Endothelial cell of umbilical vein (primary cell): ENCODE results near the gene C1orf35. TPM values are rescaled to one million over a fixed set of nuclear protein-coding genes. Genes with fewer than 3 reads are reported as not detected.

Experiments used
- BruUV-seq: library from RNA; stranded (reverse); fragments of 400-500 nt; replicated peaks from 2 replicates; lab custom pipeline; 2021; lab: Mats Ljungman, UMichigan
- CTCF ChIA-PET: fragments of 300-600, 350-600 bp; sonication (Branson Sonifier 250); formaldehyde crosslinking; loops from one replicate; lab custom pipeline; 2021; ENCODE audit warnings: antibody characterized with exemption, inconsistent platforms; lab: Charles Lee
- POLR2A ChIA-PET: fragments of 300-600, 350-600 bp; sonication (Branson Sonifier 250); formaldehyde crosslinking; loops from one replicate; lab custom pipeline; 2021; ENCODE audit warnings: antibody characterized with exemption, inconsistent platforms; lab: Charles Lee
- DNase-seq: peaks from one replicate; pipeline ENCODE4 v3.0.0-alpha.2; 2011; ENCODE audit warnings: low read depth, low spot score
- FAIRE-seq: peaks from 2 replicates; lab custom pipeline; 2011; peaks lifted over from hg19 to GRCh38; lab: Jason Lieb, UNC
- H2AFZ ChIP-seq: 2 replicates; pipeline ENCODE4 v1.6.0; 2012; ENCODE audit warnings: low read depth, low read length, control low read depth, inconsistent platforms
- H3K27ac ChIP-seq: 2 replicates; pipeline ENCODE4 v1.5.1; 2011; ENCODE audit warnings: low read depth, mild to moderate bottlenecking, control low read depth, low read length, moderate library complexity; ENCODE audit not compliant: insufficient read depth
- H3K27me3 ChIP-seq, 2 experiments: 2 replicates each; pipeline versions ENCODE4 v1.6.0 to v1.6.1; 2011; ENCODE audit warnings: low read length in 2 of 2, mixed read lengths in 1 of 2; ENCODE audit not compliant: control insufficient read depth in 2 of 2, insufficient read depth in 2 of 2
- H3K36me3 ChIP-seq, 2 experiments: 2 replicates in 1 of 2; 3 replicates in 1 of 2; pipeline ENCODE4 v1.5.1; 2011; ENCODE audit warnings: low read length in 2 of 2, mild to moderate bottlenecking in 1 of 2, moderate library complexity in 1 of 2; ENCODE audit not compliant: control insufficient read depth in 2 of 2, insufficient read depth in 2 of 2; ENCODE audit errors: extremely low read depth in 1 of 2
- H3K4me1 ChIP-seq: 3 replicates; pipeline ENCODE4 v1.5.1; 2011; ENCODE audit warnings: mild to moderate bottlenecking, low read length; ENCODE audit not compliant: control insufficient read depth, insufficient read depth; ENCODE audit errors: extremely low read depth
- H3K4me2 ChIP-seq: 2 replicates; pipeline ENCODE4 v1.6.1; 2011; ENCODE audit warnings: low read length, control low read depth, mixed read lengths; ENCODE audit not compliant: insufficient read depth
- H3K4me3 ChIP-seq, 3 experiments: fragments of 200-600 bp in 1 of 3; sonication (generic), shearing (Covaris generic) in 1 of 3; replicated peaks in 1 of 3; 2 replicates each; pipeline ENCODE4 v1.5.1; 2011 to 2016; ENCODE audit warnings: control low read depth in 3 of 3, low read length in 3 of 3, mild to moderate bottlenecking in 2 of 3, inconsistent platforms in 1 of 3, low read depth in 1 of 3, moderate library complexity in 1 of 3; ENCODE audit not compliant: insufficient read depth in 1 of 3
- H3K79me2 ChIP-seq: 2 replicates; pipeline ENCODE4 v1.6.0; 2012; ENCODE audit warnings: low read length, inconsistent platforms; ENCODE audit not compliant: control insufficient read depth, insufficient read depth
- H3K9ac ChIP-seq: replicated peaks from 2 replicates; pipeline ENCODE3; 2011; ENCODE audit warnings: low read length, control low read depth; ENCODE audit not compliant: insufficient read depth; ENCODE audit errors: extremely low read depth
- H3K9me1 ChIP-seq: replicated peaks from 3 replicates; pipeline ENCODE4 v1.6.0; 2011; ENCODE audit warnings: mild to moderate bottlenecking, low read length; ENCODE audit not compliant: control insufficient read depth, insufficient read depth; ENCODE audit errors: extremely low read depth
- H3K9me3 ChIP-seq: replicated peaks from 2 replicates; pipeline ENCODE4 v1.5.1; 2012; ENCODE audit warnings: low read length, inconsistent platforms; ENCODE audit not compliant: control insufficient read depth, insufficient read depth
- H4K20me1 ChIP-seq: replicated peaks from 2 replicates; pipeline ENCODE3; 2011; ENCODE audit warnings: mild to moderate bottlenecking, low read length; ENCODE audit not compliant: control insufficient read depth, insufficient read depth; ENCODE audit errors: extremely low read depth
- MYC ChIP-seq: IDR thresholded peaks from one replicate; pipeline ENCODE4 v1.6.1; 2011; ENCODE audit warnings: mild to moderate bottlenecking, low read depth, low read length
- POLR2AphosphoS5 ChIP-seq: IDR thresholded peaks from 2 replicates; pipeline ENCODE4 v1.6.1; 2012; ENCODE audit warnings: low read depth, mild to moderate bottlenecking, control low read depth, low read length, moderate library complexity; ENCODE audit not compliant: insufficient read depth
- dilution Hi-C: fragments of 300-500 bp; cut with MboI; formaldehyde crosslinking; loops from one replicate; pipeline ENCODE4 v1.15.0; 2019; ENCODE audit warnings: low sequenced_read_pairs; ENCODE audit not compliant: extremely low pct_ligation_motif_present
- intact Hi-C: fragments of 100-400 bp; cut with micrococcal nuclease; formaldehyde crosslinking; loops from one replicate; pipeline ENCODE4 v1.10.0; 2022
- polyA plus RNA-seq, 4 experiments: library from polyadenylated mRNA; depleted of rRNA in 3 of 4; stranded (reverse) in 3 of 4; unstranded in 1 of 4; fragments of >200 nt; gene quantifications; 2 replicates each; pipeline versions ENCODE4 v1.2.1 to v1.2.3, GENCODE V29; 2011 to 2012; ENCODE audit warnings: missing spikeins in 1 of 4
- total RNA-seq: library from RNA; stranded (reverse); gene quantifications from 2 replicates; pipeline ENCODE4 v1.2.3, GENCODE V29; 2021
- TF ChIP-seq, protein P1 (sequence below), 2 donors: IDR thresholded peaks; 1 replicate in 1 of 2; 2 replicates in 1 of 2; pipeline ENCODE4 v1.5.1; 2011; ENCODE audit warnings: low read length in 2 of 2, mild to moderate bottlenecking in 2 of 2, moderate library complexity in 2 of 2, control low read depth in 1 of 2, inconsistent platforms in 1 of 2, low read depth in 1 of 2; ENCODE audit not compliant: insufficient read depth in 1 of 2; ENCODE audit errors: extremely low read depth in 1 of 2
- TF ChIP-seq, protein P2 (sequence below): IDR thresholded peaks from 2 replicates; pipeline ENCODE4 v1.6.1; 2011; ENCODE audit not compliant: insufficient read depth, insufficient read length

C1orf35 gene
- total and polyA plus RNA-seq, 2 donors (not counting 3 experiments of a cell fraction or from before 2014, with no cell fraction given) = 19.9 to 21.7 TPM

DNA sequence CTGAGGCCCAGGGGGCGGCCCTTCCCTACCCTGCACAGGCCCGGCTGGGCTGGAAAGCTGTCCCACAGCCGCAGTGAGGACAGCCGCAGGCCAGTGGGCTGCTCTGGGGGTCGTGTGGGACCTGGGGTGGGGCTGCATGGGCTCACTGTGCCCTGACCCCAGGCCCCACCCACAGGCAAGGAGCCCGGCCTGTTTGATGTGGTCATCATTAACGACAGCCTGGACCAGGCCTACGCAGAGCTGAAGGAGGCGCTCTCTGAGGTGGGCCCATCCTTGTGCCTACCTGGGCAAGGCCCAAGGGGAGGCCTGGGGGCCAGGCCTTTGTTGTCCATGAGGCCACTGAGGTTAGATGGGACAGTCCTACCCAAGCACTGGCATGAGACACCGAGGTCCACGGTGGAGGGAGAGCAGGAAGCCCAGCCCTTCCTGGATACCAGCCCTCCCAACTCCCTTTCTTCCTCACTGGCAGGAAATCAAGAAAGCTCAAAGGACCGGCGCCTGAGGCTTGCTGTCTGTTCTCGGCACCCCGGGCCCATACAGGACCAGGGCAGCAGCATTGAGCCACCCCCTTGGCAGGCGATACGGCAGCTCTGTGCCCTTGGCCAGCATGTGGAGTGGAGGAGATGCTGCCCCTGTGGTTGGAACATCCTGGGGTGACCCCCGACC, 45.2 kb upstream of the C1orf35 start:
- Histone ChIP-seq H3K9ac (no peak overlapping the region), H3K36me3 (peaks cover 0 to 16% of the 10 kb centered on the region in 2 experiments), H4K20me1 (no peaks in the 10 kb centered on the region), H2AFZ (no peak overlapping the region), H3K79me2 (peaks cover 39% of the 10 kb centered on the region), H3K4me1 (peaks cover 16% of the 10 kb centered on the region), H3K27me3 (no peaks in the 10 kb centered on the region), H3K27ac (peak overlapping the region; percentile 38), H3K4me2 (peak overlapping the region; percentile 14), H3K9me3 (no peaks in the 10 kb centered on the region), H3K4me3 (no peak overlapping the region), H3K9me1 (no peaks in the 10 kb centered on the region)
- intact Hi-C loops = loop anchor here (1.0 kb wide), 2 partner anchors 8 to 14 kb away; partner anchors contain the start of gene GUK1
- peak; percentile 91 for FAIRE-seq
- BruUV-seq = no TSS peak
- POLR2A ChIA-PET = interaction anchor here (1.0 to 1.3 kb wide), 2 partner anchors 8 to 17 kb away, joined by 3 to 6 read pairs; partner anchors contain the start of gene IBA57
- dilution Hi-C loops = no loop called here
- peak; percentile 20 for DNase-seq
- TF ChIP-seq, protein P1, sequence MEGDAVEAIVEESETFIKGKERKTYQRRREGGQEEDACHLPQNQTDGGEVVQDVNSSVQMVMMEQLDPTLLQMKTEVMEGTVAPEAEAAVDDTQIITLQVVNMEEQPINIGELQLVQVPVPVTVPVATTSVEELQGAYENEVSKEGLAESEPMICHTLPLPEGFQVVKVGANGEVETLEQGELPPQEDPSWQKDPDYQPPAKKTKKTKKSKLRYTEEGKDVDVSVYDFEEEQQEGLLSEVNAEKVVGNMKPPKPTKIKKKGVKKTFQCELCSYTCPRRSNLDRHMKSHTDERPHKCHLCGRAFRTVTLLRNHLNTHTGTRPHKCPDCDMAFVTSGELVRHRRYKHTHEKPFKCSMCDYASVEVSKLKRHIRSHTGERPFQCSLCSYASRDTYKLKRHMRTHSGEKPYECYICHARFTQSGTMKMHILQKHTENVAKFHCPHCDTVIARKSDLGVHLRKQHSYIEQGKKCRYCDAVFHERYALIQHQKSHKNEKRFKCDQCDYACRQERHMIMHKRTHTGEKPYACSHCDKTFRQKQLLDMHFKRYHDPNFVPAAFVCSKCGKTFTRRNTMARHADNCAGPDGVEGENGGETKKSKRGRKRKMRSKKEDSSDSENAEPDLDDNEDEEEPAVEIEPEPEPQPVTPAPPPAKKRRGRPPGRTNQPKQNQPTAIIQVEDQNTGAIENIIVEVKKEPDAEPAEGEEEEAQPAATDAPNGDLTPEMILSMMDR (IDR thresholded peaks at IDR 0.05; ENCODE audit: extremely low read depth in 1 of 2, insufficient read depth in 1 of 2, low read depth in 1 of 2, low read length in 2 of 2) = no peak
- TF ChIP-seq MYC = no peak
- TF ChIP-seq, protein P2, sequence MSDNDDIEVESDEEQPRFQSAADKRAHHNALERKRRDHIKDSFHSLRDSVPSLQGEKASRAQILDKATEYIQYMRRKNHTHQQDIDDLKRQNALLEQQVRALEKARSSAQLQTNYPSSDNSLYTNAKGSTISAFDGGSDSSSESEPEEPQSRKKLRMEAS = no peak
- TF ChIP-seq POLR2AphosphoS5 = peak; percentile 26
- CTCF ChIA-PET = interaction anchor here (1.0 to 1.6 kb wide), 7 partner anchors 14 to 149 kb away, joined by 3 to 12 read pairs (median 5); partner anchors contain the start of gene IBA57
